Measurements from ENCODE around the gene ALX4. TPM values are rescaled to one million over a fixed set of nuclear protein-coding genes. Genes with fewer than 3 reads are reported as not detected.

The ALX4 gene
- total RNA-seq, 3 donors from 2014 or later (not counting 1 experiment from before 2014, with no cell fraction given) = not detected

- Histone ChIP-seq H3K27ac (ENCODE audit: low read length) (no peak overlapping the region), H3K4me1 (ENCODE audit: control insufficient read depth, insufficient read depth, low read length) (no peaks in the 10 kb centered on the region), H3K4me3 (ENCODE audit: low read length) (no peak overlapping the region), H3K9me3 (ENCODE audit: control insufficient read depth, insufficient read depth, low read length) (no peaks in the 10 kb centered on the region), H3K27me3 (ENCODE audit: control insufficient read depth, insufficient read depth, low read length) (peaks cover 5% of the 10 kb centered on the region), H3K36me3 (ENCODE audit: control insufficient read depth, insufficient read depth, low read length) (no peaks in the 10 kb centered on the region)
- ATAC-seq (no peak), DNase-seq (no peak)
- H3K36me3 Mint-ChIP-seq = no peaks in the 10 kb centered on the region
- WGBS (ENCODE audit: insufficient coverage) = 61% methylated on average over 10 of the region's 10 CpGs
- H3K4me3 Mint-ChIP-seq = no peak overlapping the region
- intact Hi-C loops (cut with micrococcal nuclease) = no loop called here
- H3K27ac Mint-ChIP-seq = no peak overlapping the region
- no peaks in the 10 kb centered on the region for H3K9me3 Mint-ChIP-seq
- peaks cover 52 to 77% of the 10 kb centered on the region in 2 donors for H3K27me3 Mint-ChIP-seq (ENCODE audit: low read depth in 2 of 2)
- no peaks in the 10 kb centered on the region for H3K4me1 Mint-ChIP-seq
- TF ChIP-seq, protein P1, sequence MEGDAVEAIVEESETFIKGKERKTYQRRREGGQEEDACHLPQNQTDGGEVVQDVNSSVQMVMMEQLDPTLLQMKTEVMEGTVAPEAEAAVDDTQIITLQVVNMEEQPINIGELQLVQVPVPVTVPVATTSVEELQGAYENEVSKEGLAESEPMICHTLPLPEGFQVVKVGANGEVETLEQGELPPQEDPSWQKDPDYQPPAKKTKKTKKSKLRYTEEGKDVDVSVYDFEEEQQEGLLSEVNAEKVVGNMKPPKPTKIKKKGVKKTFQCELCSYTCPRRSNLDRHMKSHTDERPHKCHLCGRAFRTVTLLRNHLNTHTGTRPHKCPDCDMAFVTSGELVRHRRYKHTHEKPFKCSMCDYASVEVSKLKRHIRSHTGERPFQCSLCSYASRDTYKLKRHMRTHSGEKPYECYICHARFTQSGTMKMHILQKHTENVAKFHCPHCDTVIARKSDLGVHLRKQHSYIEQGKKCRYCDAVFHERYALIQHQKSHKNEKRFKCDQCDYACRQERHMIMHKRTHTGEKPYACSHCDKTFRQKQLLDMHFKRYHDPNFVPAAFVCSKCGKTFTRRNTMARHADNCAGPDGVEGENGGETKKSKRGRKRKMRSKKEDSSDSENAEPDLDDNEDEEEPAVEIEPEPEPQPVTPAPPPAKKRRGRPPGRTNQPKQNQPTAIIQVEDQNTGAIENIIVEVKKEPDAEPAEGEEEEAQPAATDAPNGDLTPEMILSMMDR (IDR thresholded peaks at IDR 0.05) = no peak
Observed at GRCh38 chr11:44327730-44328129, 17.8 kb upstream of the ALX4 start.

DNA sequence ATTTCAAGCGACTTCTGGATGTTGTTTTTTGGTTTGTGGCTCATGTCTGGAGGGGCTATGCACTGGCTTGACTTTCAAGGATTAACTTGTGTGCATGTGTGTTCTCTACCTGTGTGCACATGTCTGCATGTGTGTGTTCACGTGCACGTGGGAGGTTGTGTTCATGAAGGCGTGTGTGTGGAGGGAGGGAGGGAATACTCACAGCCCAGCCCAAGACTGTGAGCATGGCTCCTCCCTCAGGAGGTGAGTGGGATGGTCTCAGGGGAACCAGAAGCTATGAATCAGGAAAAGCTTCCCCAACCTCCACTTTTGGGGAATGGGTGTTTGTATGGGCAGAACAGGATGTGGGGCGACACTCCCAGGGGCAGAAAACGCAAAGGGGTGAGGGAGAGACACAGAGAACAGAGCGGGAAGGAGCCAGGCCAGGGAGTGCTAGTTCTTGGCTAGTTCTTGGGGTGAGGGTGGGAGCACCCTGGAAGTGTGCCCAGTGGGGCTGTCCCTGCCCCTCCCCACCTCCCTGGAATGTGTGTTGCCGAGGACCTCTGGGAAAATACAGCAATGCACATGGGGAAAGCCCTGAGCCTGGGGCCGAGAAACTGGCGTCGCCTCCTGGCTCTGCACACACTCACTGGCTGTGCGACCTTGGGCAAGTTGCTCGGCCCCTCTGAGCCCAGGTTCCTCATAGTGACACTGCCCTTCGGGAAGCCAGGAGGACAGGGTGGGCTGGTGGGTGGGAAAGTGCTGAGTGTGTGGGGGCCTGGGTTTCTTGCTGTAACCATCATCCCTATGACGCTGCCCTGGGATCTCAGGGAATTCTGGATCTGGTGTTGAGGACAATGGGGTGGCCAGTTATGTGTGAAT lies 16.9 kb upstream of the ALX4 start:
- Mint-ChIP-seq H3K27ac (no peak overlapping the region), H3K9me3 (no peaks in the 10 kb centered on the region), H3K4me1 (no peaks in the 10 kb centered on the region), H3K4me3 (no peak overlapping the region), H3K36me3 (no peaks in the 10 kb centered on the region), H3K27me3 (ENCODE audit: low read depth in 2 of 2) (peaks cover 54 to 84% of the 10 kb centered on the region in 2 donors)
- DNase-seq = no peak
- intact Hi-C loops (cut with micrococcal nuclease) = no loop called here
- no peaks in the 10 kb centered on the region for H3K9me3 ChIP-seq (ENCODE audit: control insufficient read depth, insufficient read depth, low read length)
- H3K4me3 ChIP-seq (ENCODE audit: low read length) = no peak overlapping the region
- no peaks in the 10 kb centered on the region for H3K36me3 ChIP-seq (ENCODE audit: control insufficient read depth, insufficient read depth, low read length)
- peaks cover 7% of the 10 kb centered on the region for H3K27me3 ChIP-seq (ENCODE audit: control insufficient read depth, insufficient read depth, low read length)
- TF ChIP-seq, protein P1 (IDR thresholded peaks at IDR 0.05) = no peak
- no peak for ATAC-seq
- 54% methylated on average over 15 of the region's 15 CpGs for WGBS (ENCODE audit: insufficient coverage)
- H3K27ac ChIP-seq (ENCODE audit: low read length) = no peak overlapping the region
- no peaks in the 10 kb centered on the region for H3K4me1 ChIP-seq (ENCODE audit: control insufficient read depth, insufficient read depth, low read length)

- Mint-ChIP-seq H3K9me3 (no peaks in the 10 kb centered on the region), H3K27me3 (ENCODE audit: low read depth in 2 of 2) (peaks cover 65 to 87% of the 10 kb centered on the region in 2 donors), H3K27ac (no peak overlapping the region), H3K36me3 (no peaks in the 10 kb centered on the region), H3K4me1 (no peaks in the 10 kb centered on the region), H3K4me3 (no peak overlapping the region)
- ATAC-seq = no peak
- WGBS (ENCODE audit: insufficient coverage) = 61% methylated on average over 5 of the region's 5 CpGs
- no peaks in the 10 kb centered on the region for H3K4me1 ChIP-seq (ENCODE audit: control insufficient read depth, insufficient read depth, low read length)
- H3K27ac ChIP-seq (ENCODE audit: low read length) = no peak overlapping the region
- H3K9me3 ChIP-seq (ENCODE audit: control insufficient read depth, insufficient read depth, low read length) = no peaks in the 10 kb centered on the region
- no peak for DNase-seq
- intact Hi-C loops (cut with micrococcal nuclease) = no loop called here
- H3K36me3 ChIP-seq (ENCODE audit: control insufficient read depth, insufficient read depth, low read length) = no peaks in the 10 kb centered on the region
- peaks cover 10% of the 10 kb centered on the region for H3K27me3 ChIP-seq (ENCODE audit: control insufficient read depth, insufficient read depth, low read length)
- H3K4me3 ChIP-seq (ENCODE audit: low read length) = no peak overlapping the region
- TF ChIP-seq, protein P1 (IDR thresholded peaks at IDR 0.05) = no peak
Observed at GRCh38 chr11:44325698-44326097, 15.8 kb upstream of the ALX4 start.
